Measurements from ENCODE around the gene PSMG4.

Gene PSMG4

GRCh38 chr6:3311826-3312225 is 53.1 kb downstream of the PSMG4 start:
- DNase-seq, result no peak

GRCh38 chr6:3312604-3313231 is 54.0 kb downstream of the PSMG4 start:
- no peak for DNase-seq

- no peak for DNase-seq
Measured at GRCh38 chr6:3314176-3314575, 55.4 kb downstream of the PSMG4 start.

- no peak for DNase-seq
Measured at GRCh38 chr6:3314621-3315467, 56.1 kb downstream of the PSMG4 start.

- DNase-seq, result no peak
Measured at GRCh38 chr6:3315841-3316240, 57.1 kb downstream of the PSMG4 start.

GRCh38 chr6:3316331-3316730 is 57.6 kb downstream of the PSMG4 start:
- DNase-seq, result no peak

- no peak for DNase-seq
Measured at GRCh38 chr6:3316818-3317217, 58.1 kb downstream of the PSMG4 start.
